ENCODE results near the gene PDE4D.

The PDE4D gene

GRCh38 chr5:59458966-59459729, 434.4 kb downstream of the PDE4D start:
- Histone ChIP-seq H3K27me3 (ENCODE audit: insufficient read depth, low read length) (peaks cover 50% of the 10 kb centered on the region), H3K36me3 (ENCODE audit: insufficient read depth, low read length) (no peaks in the 10 kb centered on the region), H2AFZ (ENCODE audit: low read length, unreplicated experiment) (no peak overlapping the region), H3K27ac (ENCODE audit: low read depth, low read length) (no peak overlapping the region), H3K4me3 (ENCODE audit: low read depth, low read length) (no peak overlapping the region), H3K79me2 (ENCODE audit: control insufficient read depth, insufficient read depth, low read length, unreplicated experiment) (no peaks in the 10 kb centered on the region), H3K4me1 (ENCODE audit: control insufficient read depth, insufficient read depth, low read length, unreplicated experiment) (no peaks in the 10 kb centered on the region)

- no peaks in the 10 kb centered on the region for H3K36me3 ChIP-seq (ENCODE audit: insufficient read depth, low read length)
- no peak overlapping the region for H3K4me3 ChIP-seq (ENCODE audit: low read depth, low read length)
- no peaks in the 10 kb centered on the region for H3K79me2 ChIP-seq (ENCODE audit: control insufficient read depth, insufficient read depth, low read length, unreplicated experiment)
- no peak overlapping the region for H2AFZ ChIP-seq (ENCODE audit: low read length, unreplicated experiment)
- no peak overlapping the region for H3K27ac ChIP-seq (ENCODE audit: low read depth, low read length)
- H3K4me1 ChIP-seq (ENCODE audit: control insufficient read depth, insufficient read depth, low read length, unreplicated experiment), result no peaks in the 10 kb centered on the region
- peaks cover 56% of the 10 kb centered on the region for H3K27me3 ChIP-seq (ENCODE audit: insufficient read depth, low read length)
Measured at GRCh38 chr5:59458321-59458720, 435.2 kb downstream of the PDE4D start.

GRCh38 chr5:59449905-59450644, 443.5 kb downstream of the PDE4D start:
- H3K36me3 ChIP-seq (ENCODE audit: insufficient read depth, low read length), result no peaks in the 10 kb centered on the region
- H2AFZ ChIP-seq (ENCODE audit: low read length, unreplicated experiment), result no peak overlapping the region
- no peaks in the 10 kb centered on the region for H3K79me2 ChIP-seq (ENCODE audit: control insufficient read depth, insufficient read depth, low read length, unreplicated experiment)

GRCh38 chr5:59446356-59446755, 447.2 kb downstream of the PDE4D start:
- Histone ChIP-seq H3K27me3 (ENCODE audit: insufficient read depth, low read length) (peaks cover 38% of the 10 kb centered on the region), H3K79me2 (ENCODE audit: control insufficient read depth, insufficient read depth, low read length, unreplicated experiment) (no peaks in the 10 kb centered on the region), H3K27ac (ENCODE audit: low read depth, low read length) (no peak overlapping the region), H3K36me3 (ENCODE audit: insufficient read depth, low read length) (no peaks in the 10 kb centered on the region), H2AFZ (ENCODE audit: low read length, unreplicated experiment) (no peak overlapping the region), H3K4me1 (ENCODE audit: control insufficient read depth, insufficient read depth, low read length, unreplicated experiment) (no peaks in the 10 kb centered on the region), H3K4me3 (ENCODE audit: low read depth, low read length) (no peak overlapping the region)

More at GRCh38 chr5:59449905-59450644, 443.5 kb downstream of the PDE4D start:
- Histone ChIP-seq H3K4me3 (ENCODE audit: low read depth, low read length) (no peak overlapping the region), H3K27ac (ENCODE audit: low read depth, low read length) (no peak overlapping the region), H3K4me1 (ENCODE audit: control insufficient read depth, insufficient read depth, low read length, unreplicated experiment) (no peaks in the 10 kb centered on the region), H3K27me3 (ENCODE audit: insufficient read depth, low read length) (peaks cover 48% of the 10 kb centered on the region)

GRCh38 chr5:59445741-59446140, 447.8 kb downstream of the PDE4D start:
- no peak overlapping the region for H3K27ac ChIP-seq (ENCODE audit: low read depth, low read length)
- no peak overlapping the region for H2AFZ ChIP-seq (ENCODE audit: low read length, unreplicated experiment)
- no peak overlapping the region for H3K4me3 ChIP-seq (ENCODE audit: low read depth, low read length)
- H3K79me2 ChIP-seq (ENCODE audit: control insufficient read depth, insufficient read depth, low read length, unreplicated experiment), result no peaks in the 10 kb centered on the region
- H3K36me3 ChIP-seq (ENCODE audit: insufficient read depth, low read length), result no peaks in the 10 kb centered on the region
- peaks cover 33% of the 10 kb centered on the region for H3K27me3 ChIP-seq (ENCODE audit: insufficient read depth, low read length)
- H3K4me1 ChIP-seq (ENCODE audit: control insufficient read depth, insufficient read depth, low read length, unreplicated experiment), result no peaks in the 10 kb centered on the region

GRCh38 chr5:59439303-59439702, 454.2 kb downstream of the PDE4D start:
- Histone ChIP-seq H3K27me3 (ENCODE audit: insufficient read depth, low read length) (peaks cover 56% of the 10 kb centered on the region), H3K4me3 (ENCODE audit: low read depth, low read length) (no peak overlapping the region), H3K27ac (ENCODE audit: low read depth, low read length) (no peak overlapping the region), H3K4me1 (ENCODE audit: control insufficient read depth, insufficient read depth, low read length, unreplicated experiment) (no peaks in the 10 kb centered on the region), H3K79me2 (ENCODE audit: control insufficient read depth, insufficient read depth, low read length, unreplicated experiment) (no peaks in the 10 kb centered on the region), H2AFZ (ENCODE audit: low read length, unreplicated experiment) (no peak overlapping the region), H3K36me3 (ENCODE audit: insufficient read depth, low read length) (no peaks in the 10 kb centered on the region)

- Histone ChIP-seq H3K27ac (ENCODE audit: low read depth, low read length) (no peak overlapping the region), H3K36me3 (ENCODE audit: insufficient read depth, low read length) (no peaks in the 10 kb centered on the region), H2AFZ (ENCODE audit: low read length, unreplicated experiment) (no peak overlapping the region), H3K79me2 (ENCODE audit: control insufficient read depth, insufficient read depth, low read length, unreplicated experiment) (no peaks in the 10 kb centered on the region), H3K27me3 (ENCODE audit: insufficient read depth, low read length) (peaks cover 66% of the 10 kb centered on the region), H3K4me1 (ENCODE audit: control insufficient read depth, insufficient read depth, low read length, unreplicated experiment) (no peaks in the 10 kb centered on the region), H3K4me3 (ENCODE audit: low read depth, low read length) (no peak overlapping the region)
Measured at GRCh38 chr5:59437176-59437575, 456.4 kb downstream of the PDE4D start.

- Histone ChIP-seq H3K36me3 (ENCODE audit: insufficient read depth, low read length) (no peaks in the 10 kb centered on the region), H3K79me2 (ENCODE audit: control insufficient read depth, insufficient read depth, low read length, unreplicated experiment) (no peaks in the 10 kb centered on the region), H3K4me3 (ENCODE audit: low read depth, low read length) (no peak overlapping the region), H3K27ac (ENCODE audit: low read depth, low read length) (no peak overlapping the region), H2AFZ (ENCODE audit: low read length, unreplicated experiment) (no peak overlapping the region), H3K27me3 (ENCODE audit: insufficient read depth, low read length) (peaks cover 65% of the 10 kb centered on the region), H3K4me1 (ENCODE audit: control insufficient read depth, insufficient read depth, low read length, unreplicated experiment) (no peaks in the 10 kb centered on the region)
Measured at GRCh38 chr5:59436364-59437148, 457.0 kb downstream of the PDE4D start.

GRCh38 chr5:59433174-59433573, 460.4 kb downstream of the PDE4D start:
- no peaks in the 10 kb centered on the region for H3K4me1 ChIP-seq (ENCODE audit: control insufficient read depth, insufficient read depth, low read length, unreplicated experiment)
- no peak overlapping the region for H2AFZ ChIP-seq (ENCODE audit: low read length, unreplicated experiment)
- H3K27me3 ChIP-seq (ENCODE audit: insufficient read depth, low read length), result peaks cover 71% of the 10 kb centered on the region
- no peak overlapping the region for H3K4me3 ChIP-seq (ENCODE audit: low read depth, low read length)
- H3K36me3 ChIP-seq (ENCODE audit: insufficient read depth, low read length), result no peaks in the 10 kb centered on the region
- H3K27ac ChIP-seq (ENCODE audit: low read depth, low read length), result no peak overlapping the region
- no peaks in the 10 kb centered on the region for H3K79me2 ChIP-seq (ENCODE audit: control insufficient read depth, insufficient read depth, low read length, unreplicated experiment)

GRCh38 chr5:59430066-59430685, 463.4 kb downstream of the PDE4D start:
- H2AFZ ChIP-seq (ENCODE audit: low read length, unreplicated experiment), result no peak overlapping the region
- no peaks in the 10 kb centered on the region for H3K36me3 ChIP-seq (ENCODE audit: insufficient read depth, low read length)
- no peaks in the 10 kb centered on the region for H3K79me2 ChIP-seq (ENCODE audit: control insufficient read depth, insufficient read depth, low read length, unreplicated experiment)

More at GRCh38 chr5:59430066-59430685, 463.4 kb downstream of the PDE4D start:
- Histone ChIP-seq H3K4me3 (ENCODE audit: low read depth, low read length) (no peak overlapping the region), H3K27me3 (ENCODE audit: insufficient read depth, low read length) (peaks cover 43% of the 10 kb centered on the region), H3K4me1 (ENCODE audit: control insufficient read depth, insufficient read depth, low read length, unreplicated experiment) (no peaks in the 10 kb centered on the region), H3K27ac (ENCODE audit: low read depth, low read length) (no peak overlapping the region)
